Neural progenitor cell (in vitro differentiated cells): ENCODE measurements around the gene CNOT3. TPM values are rescaled to one million over a fixed set of nuclear protein-coding genes. Genes with fewer than 3 reads are reported as not detected.

ENCODE experiments used
- DNase-seq: peaks from one replicate; pipeline ENCODE4 v3.0.0-alpha.2; 2016; ENCODE audit warnings: low spot score
- H2AFZ ChIP-seq: fragments of 200-600 bp; sonication (generic); replicated peaks from 2 replicates; pipeline ENCODE4 v1.6.1; 2016; ENCODE audit warnings: antibody characterized with exemption
- H3F3A ChIP-seq: fragments of 200-600 bp; sonication (generic); 2 replicates; pipeline ENCODE4 v1.6.1; 2016; ENCODE audit warnings: antibody characterized with exemption, low read depth
- H3K27ac ChIP-seq: fragments of 200-600 bp; sonication (generic); 2 replicates; pipeline ENCODE4 v1.5.1; 2016; ENCODE audit warnings: mild to moderate bottlenecking
- H3K27me3 ChIP-seq: fragments of 200-600 bp; sonication (generic); 2 replicates; pipeline ENCODE4 v1.6.1; 2016; ENCODE audit warnings: mild to moderate bottlenecking, moderate library complexity
- H3K36me3 ChIP-seq: fragments of 200-600 bp; sonication (generic); 2 replicates; pipeline ENCODE4 v1.5.1; 2016
- H3K4me1 ChIP-seq: fragments of 200-600 bp; sonication (generic); 2 replicates; pipeline ENCODE4 v1.6.1; 2016; ENCODE audit warnings: mixed run types
- H3K4me2 ChIP-seq: fragments of 200-600 bp; sonication (generic); 2 replicates; pipeline ENCODE4 v1.6.1; 2016
- H3K4me3 ChIP-seq: fragments of 200-600 bp; sonication (generic); 2 replicates; pipeline ENCODE4 v1.5.1; 2016
- H3K79me2 ChIP-seq: fragments of 200-600 bp; sonication (generic); 2 replicates; pipeline ENCODE4 v1.6.1; 2016; ENCODE audit warnings: low read depth
- H3K9ac ChIP-seq: fragments of 200-600 bp; sonication (generic); 2 replicates; pipeline ENCODE4 v1.6.1; 2016
- H3K9me3 ChIP-seq: fragments of 200-600 bp; sonication (generic); 2 replicates; pipeline ENCODE4 v1.5.1; 2016; ENCODE audit warnings: low read depth
- H4K20me1 ChIP-seq: fragments of 200-600 bp; sonication (generic); 2 replicates; pipeline ENCODE4 v1.6.1; 2016; ENCODE audit warnings: low read depth
- H3K27ac Mint-ChIP-seq: 3 replicates; pipeline ENCODE4 v1.8.0; 2021; ENCODE audit warnings: mixed read lengths
- H3K27me3 Mint-ChIP-seq: 2 replicates; pipeline ENCODE4 v1.8.0; 2022; ENCODE audit warnings: low read depth, mild to moderate bottlenecking, inconsistent platforms, moderate library complexity, mixed read lengths; ENCODE audit not compliant: insufficient read depth
- H3K36me3 Mint-ChIP-seq: 3 replicates; pipeline ENCODE4 v1.8.0; 2021; ENCODE audit warnings: mixed read lengths
- H3K4me1 Mint-ChIP-seq: 3 replicates; pipeline ENCODE4 v1.8.0; 2021; ENCODE audit warnings: mixed read lengths
- H3K4me3 Mint-ChIP-seq: 3 replicates; pipeline ENCODE4 v1.8.0; 2021; ENCODE audit warnings: mild to moderate bottlenecking, moderate library complexity, mixed read lengths
- H3K9me3 Mint-ChIP-seq: 3 replicates; pipeline ENCODE4 v1.8.0; 2020; ENCODE audit warnings: mixed read lengths
- CTCF ChIP-seq: fragments of 200-600 bp; sonication (generic); IDR thresholded peaks from 2 replicates; pipeline ENCODE4 v1.5.1; 2017; ENCODE audit warnings: antibody characterized with exemption, mild to moderate bottlenecking
- EZH2 ChIP-seq: fragments of 200-600 bp; sonication (generic); IDR thresholded peaks from 2 replicates; pipeline ENCODE4 v1.6.1; 2017; ENCODE audit warnings: antibody characterized with exemption, mild to moderate bottlenecking, moderate library complexity
- EZH2phosphoT487 ChIP-seq: fragments of 200-600 bp; sonication (generic); IDR thresholded peaks from 2 replicates; pipeline ENCODE4 v1.6.1; 2017; ENCODE audit warnings: antibody characterized with exemption
- total RNA-seq: library from RNA; depleted of rRNA; stranded (reverse); fragments of >200 nt; gene quantifications from 2 replicates; pipeline ENCODE4 v1.2.3, GENCODE V29; 2015; ENCODE audit warnings: low replicate concordance

The CNOT3 gene
- total RNA-seq, 1 donor from 2014 or later = 29.4 TPM

DNA sequence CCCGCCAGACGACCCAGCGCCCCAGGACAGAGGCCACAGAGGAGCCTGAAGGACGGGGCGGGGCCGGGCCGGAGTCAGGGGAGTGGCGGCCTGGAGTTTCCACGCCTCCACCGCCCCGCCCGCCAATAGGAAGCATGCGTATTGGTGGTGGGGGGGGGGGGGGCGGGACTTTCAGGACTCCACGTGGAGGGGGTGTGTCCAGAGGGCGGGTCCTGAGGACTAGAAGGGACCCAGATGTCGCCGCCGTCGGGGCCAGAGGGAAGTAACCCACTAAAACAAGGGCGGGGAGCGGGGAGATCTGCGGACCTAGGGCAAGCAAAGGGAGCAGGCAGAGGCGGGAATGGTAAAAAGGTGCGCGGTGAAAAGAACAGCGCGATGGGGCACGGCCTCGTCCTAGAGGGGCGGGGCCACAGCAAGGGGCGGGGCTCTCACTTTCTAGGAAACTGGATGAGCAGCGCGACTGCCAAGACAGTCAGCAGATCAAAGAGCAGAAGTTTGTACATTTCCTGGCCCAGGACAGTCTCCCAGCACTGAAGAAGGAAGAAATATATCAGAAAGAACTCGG is 24.8 kb downstream of the CNOT3 start:
- Histone ChIP-seq H3F3A (peaks cover 23% of the 10 kb centered on the region), H2AFZ (no peak overlapping the region), H4K20me1 (peaks cover 2% of the 10 kb centered on the region), H3K27me3 (peaks cover 39% of the 10 kb centered on the region), H3K4me3 (peak overlapping the region; percentile 22), H3K79me2 (peaks cover 9% of the 10 kb centered on the region), H3K27ac (no peak overlapping the region), H3K9me3 (no peaks in the 10 kb centered on the region), H3K4me1 (peaks cover 4% of the 10 kb centered on the region), H3K9ac (no peak overlapping the region), H3K4me2 (peak overlapping the region; percentile 49), H3K36me3 (no peaks in the 10 kb centered on the region)
- Mint-ChIP-seq H3K4me3 (peak overlapping the region; percentile 64), H3K27ac (no peak overlapping the region), H3K9me3 (peaks cover 34% of the 10 kb centered on the region), H3K27me3 (peaks cover 15% of the 10 kb centered on the region), H3K4me1 (peaks cover 22% of the 10 kb centered on the region), H3K36me3 (peaks cover 13% of the 10 kb centered on the region)
- DNase-seq = peak; percentile 83
- TF ChIP-seq EZH2phosphoT487 (no peak), EZH2 (no peak), CTCF (no peak)

- Histone ChIP-seq H3K36me3 (no peaks in the 10 kb centered on the region), H3K27ac (no peak overlapping the region), H3K4me2 (no peak overlapping the region), H3K9me3 (no peaks in the 10 kb centered on the region), H3K4me1 (peaks cover 4% of the 10 kb centered on the region), H2AFZ (no peak overlapping the region), H3F3A (peaks cover 21% of the 10 kb centered on the region), H3K27me3 (peaks cover 39% of the 10 kb centered on the region), H3K9ac (no peak overlapping the region), H3K4me3 (no peak overlapping the region), H4K20me1 (peaks cover 2% of the 10 kb centered on the region), H3K79me2 (peaks cover 9% of the 10 kb centered on the region)
- no peak overlapping the region for H3K4me3 Mint-ChIP-seq
- peaks cover 13% of the 10 kb centered on the region for H3K36me3 Mint-ChIP-seq
- H3K4me1 Mint-ChIP-seq = peaks cover 22% of the 10 kb centered on the region
- TF ChIP-seq CTCF = no peak
- TF ChIP-seq EZH2phosphoT487 = no peak
- TF ChIP-seq EZH2 = no peak
- peaks cover 34% of the 10 kb centered on the region for H3K9me3 Mint-ChIP-seq
- DNase-seq = no peak
- H3K27me3 Mint-ChIP-seq = peaks cover 12% of the 10 kb centered on the region
- peak overlapping the region; percentile 22 for H3K27ac Mint-ChIP-seq
Observed at GRCh38 chr19:54162884-54163283, 25.3 kb downstream of the CNOT3 start.

- no peaks in the 10 kb centered on the region for H3K79me2 ChIP-seq
- no peaks in the 10 kb centered on the region for H4K20me1 ChIP-seq
- peak; percentile 71 for DNase-seq
- Mint-ChIP-seq H3K4me1 (peaks cover 18% of the 10 kb centered on the region), H3K4me3 (no peak overlapping the region), H3K27me3 (peaks cover 14% of the 10 kb centered on the region), H3K36me3 (peaks cover 13% of the 10 kb centered on the region), H3K27ac (no peak overlapping the region), H3K9me3 (peaks cover 34% of the 10 kb centered on the region)
- peaks cover 14% of the 10 kb centered on the region for H3F3A ChIP-seq
- no peak overlapping the region for H3K27ac ChIP-seq
- peaks cover 39% of the 10 kb centered on the region for H3K27me3 ChIP-seq
- no peaks in the 10 kb centered on the region for H3K4me1 ChIP-seq
- TF ChIP-seq EZH2phosphoT487 (no peak), EZH2 (no peak), CTCF (no peak)
- no peaks in the 10 kb centered on the region for H3K36me3 ChIP-seq
- no peak overlapping the region for H3K4me2 ChIP-seq
- no peak overlapping the region for H2AFZ ChIP-seq
- H3K9me3 ChIP-seq = no peaks in the 10 kb centered on the region
- no peak overlapping the region for H3K9ac ChIP-seq
- H3K4me3 ChIP-seq = no peak overlapping the region
Observed at GRCh38 chr19:54164369-54165068, 27.0 kb downstream of the CNOT3 start.
